ENCODE measurements around the gene CDH4. TPM values are rescaled to one million over a fixed set of nuclear protein-coding genes. Genes with fewer than 3 reads are reported as not detected.
"Not testable (repeated sequence)": the region's sequence is repeated elsewhere in the genome, so short reads cannot be mapped to it uniquely, and the experiment has no call there.

The CDH4 gene
- total and polyA plus RNA-seq, 9 donors = 0.12 to 4.4 (median 0.36) TPM

DNA sequence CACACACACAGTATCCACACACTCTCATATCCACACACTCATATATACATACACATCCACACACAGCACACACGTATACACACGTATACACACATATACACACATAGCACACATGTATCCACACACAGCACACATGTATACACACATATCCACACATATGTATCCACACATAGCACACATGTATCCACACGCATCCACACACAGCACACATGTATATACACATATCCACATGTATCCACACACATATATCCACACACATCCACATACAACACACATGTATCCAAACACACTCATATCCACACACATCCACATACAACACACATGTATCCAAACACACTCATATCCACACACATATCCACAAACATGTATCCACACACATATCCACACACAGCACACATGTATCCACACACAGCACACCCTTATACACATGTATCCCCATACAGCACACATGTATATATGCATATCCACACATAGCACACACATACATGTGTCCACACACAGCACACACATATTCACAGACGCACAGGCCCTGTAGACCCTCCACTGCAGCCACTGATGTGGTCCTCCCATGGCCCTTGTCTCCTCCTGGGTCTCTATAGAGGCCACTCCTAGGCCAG, 172.1 kb downstream of the CDH4 start:
- no peaks in the 10 kb centered on the region for H3K4me1 ChIP-seq (ENCODE audit: insufficient read depth)
- no peaks in the 10 kb centered on the region for H3K27me3 ChIP-seq
- intact Hi-C loops (cut with DNase I) = no loop called here
- H3K27ac ChIP-seq = no peak overlapping the region
- no peak for TF ChIP-seq EP300 (IDR thresholded peaks at IDR 0.05)
- TF ChIP-seq CTCF (IDR thresholded peaks at IDR 0.05) = no peak
- TF ChIP-seq POLR2A (IDR thresholded peaks at IDR 0.05) = no peak
- no peak for DNase-seq
- no peaks in the 10 kb centered on the region for H3K9me3 ChIP-seq
- 89 to 92% (median 92%) methylated on average over 4 of the region's 4 CpGs for WGBS, 3 donors
- no peaks in the 10 kb centered on the region for H3K36me3 ChIP-seq
- no peak overlapping the region for H3K4me3 ChIP-seq

DNA sequence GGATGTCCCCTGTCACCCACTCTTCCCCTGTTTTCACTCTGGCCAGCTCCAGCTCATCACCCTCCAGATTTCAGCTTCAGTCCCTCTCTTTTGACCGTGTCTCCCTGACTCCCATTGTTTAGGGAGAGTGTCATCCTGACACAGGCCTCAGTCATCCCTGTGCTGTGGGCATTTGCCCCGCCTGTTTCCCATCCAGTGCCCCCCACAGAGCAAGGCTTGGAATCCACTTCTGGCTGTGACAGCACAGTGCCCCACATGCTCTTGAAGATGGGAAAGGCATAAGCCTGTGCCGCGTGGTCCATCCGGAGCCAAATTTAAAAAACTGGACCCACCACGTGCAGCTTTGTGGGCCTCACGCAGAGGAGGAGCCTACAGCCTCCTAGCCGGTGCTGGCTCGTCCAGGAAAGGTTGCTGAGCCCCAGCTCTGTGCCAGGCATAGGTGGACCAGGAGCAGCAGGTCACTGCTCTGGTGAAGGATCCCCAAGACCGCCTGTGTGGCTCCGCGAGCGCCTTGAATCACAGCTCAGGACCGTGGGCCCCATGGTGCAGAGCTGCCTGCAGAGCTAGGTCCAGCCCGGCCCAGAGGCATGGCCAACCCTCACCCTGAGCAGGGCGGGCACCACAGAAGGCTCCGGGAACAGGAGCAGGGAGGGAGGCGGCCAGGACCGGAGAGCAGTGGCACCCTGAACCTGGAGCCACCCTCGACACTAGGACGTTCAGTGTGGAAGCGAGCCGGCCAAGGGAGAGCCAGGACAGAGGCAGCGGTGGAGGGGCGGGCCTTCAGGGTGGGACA, 172.8 kb downstream of the CDH4 start:
- DNase-seq = no peak
- Histone ChIP-seq H3K4me3 (no peak overlapping the region), H3K9me3 (no peaks in the 10 kb centered on the region), H3K4me1 (ENCODE audit: insufficient read depth) (no peaks in the 10 kb centered on the region), H3K36me3 (no peaks in the 10 kb centered on the region), H3K27ac (no peak overlapping the region), H3K27me3 (no peaks in the 10 kb centered on the region)
- intact Hi-C loops (cut with DNase I) = no loop called here
- TF ChIP-seq POLR2A (IDR thresholded peaks at IDR 0.05) (no peak), EP300 (IDR thresholded peaks at IDR 0.05) (no peak), CTCF (IDR thresholded peaks at IDR 0.05) (no peak)
- WGBS, 3 donors = 88 to 90% (median 88%) methylated on average over 23 to 25 of the region's 25 CpGs

- H3K4me1 ChIP-seq (ENCODE audit: insufficient read depth); DNase-seq; intact Hi-C loops (cut with DNase I); H3K4me3 ChIP-seq; H3K27ac ChIP-seq; H3K9me3 ChIP-seq; H3K36me3 ChIP-seq; H3K27me3 ChIP-seq: not testable (repeated sequence)
- WGBS, 3 donors = 88 to 89% (median 88%) methylated on average over 14 to 18 of the region's 18 CpGs
These were observed 173.5 kb downstream of the CDH4 start for GRCh38 chr20:61425541-61425991.

GRCh38 chr20:61426352-61426751, 174.3 kb downstream of the CDH4 start:
- TF ChIP-seq POLR2A (IDR thresholded peaks at IDR 0.05) (no peak), CTCF (IDR thresholded peaks at IDR 0.05) (no peak), EP300 (IDR thresholded peaks at IDR 0.05) (no peak)
- no peak for DNase-seq
- WGBS, 3 donors = 83 to 91% (median 90%) methylated on average over 8 of the region's 8 CpGs
- H3K27me3 ChIP-seq = no peaks in the 10 kb centered on the region
- no peaks in the 10 kb centered on the region for H3K4me1 ChIP-seq (ENCODE audit: insufficient read depth)
- H3K9me3 ChIP-seq = no peaks in the 10 kb centered on the region
- H3K27ac ChIP-seq = no peak overlapping the region
- no peak overlapping the region for H3K4me3 ChIP-seq
- no peaks in the 10 kb centered on the region for H3K36me3 ChIP-seq
- intact Hi-C loops (cut with DNase I) = no loop called here

Data from ovary (tissue), 9 donors.